Fibroblast of gingiva (primary cell): ENCODE data around the gene ELMO1.

Source experiments
- DNase-seq: peaks from one replicate; pipeline ENCODE4 v3.0.0-alpha.2; 2011; ENCODE audit warnings: low read depth

Gene ELMO1

DNA sequence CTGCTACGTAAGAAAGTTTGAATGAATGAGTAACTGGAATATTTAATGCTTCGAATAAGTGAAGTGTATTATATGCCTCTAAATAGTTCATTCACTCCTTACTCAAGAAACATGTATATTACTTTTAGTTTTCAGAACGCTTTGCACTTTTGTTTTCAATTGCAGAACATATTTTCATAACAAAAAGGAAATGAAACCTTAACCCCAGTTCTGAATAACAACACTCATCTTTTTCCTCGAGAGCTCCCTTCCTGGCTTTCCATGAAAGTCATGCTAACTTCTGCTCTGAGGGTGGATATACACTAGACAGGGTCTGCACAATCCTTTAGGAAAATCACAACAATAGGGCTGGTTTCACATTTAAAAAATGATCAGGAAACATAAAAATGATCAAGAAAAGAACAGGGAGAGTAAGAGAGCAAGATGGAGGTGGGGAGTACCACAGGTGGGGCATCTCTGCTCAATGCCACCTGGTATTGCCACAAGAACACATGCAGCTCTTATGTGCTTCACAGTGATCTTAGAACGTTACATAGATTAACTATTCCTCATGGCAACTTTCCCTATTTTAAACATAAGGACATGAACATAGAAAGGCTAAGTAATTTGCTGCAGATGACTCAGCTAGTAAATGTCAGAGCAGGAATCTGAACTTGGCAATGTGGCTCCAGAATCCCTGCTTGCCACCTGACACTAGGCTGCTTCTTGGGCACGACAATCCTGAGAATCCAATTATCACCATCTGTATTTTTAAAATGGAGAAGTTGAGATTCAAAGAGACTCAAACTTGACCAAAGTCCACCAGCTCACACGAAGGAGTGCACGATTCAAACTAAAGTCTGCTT is 504.9 kb downstream of the ELMO1 start:
- no peak for DNase-seq

DNA sequence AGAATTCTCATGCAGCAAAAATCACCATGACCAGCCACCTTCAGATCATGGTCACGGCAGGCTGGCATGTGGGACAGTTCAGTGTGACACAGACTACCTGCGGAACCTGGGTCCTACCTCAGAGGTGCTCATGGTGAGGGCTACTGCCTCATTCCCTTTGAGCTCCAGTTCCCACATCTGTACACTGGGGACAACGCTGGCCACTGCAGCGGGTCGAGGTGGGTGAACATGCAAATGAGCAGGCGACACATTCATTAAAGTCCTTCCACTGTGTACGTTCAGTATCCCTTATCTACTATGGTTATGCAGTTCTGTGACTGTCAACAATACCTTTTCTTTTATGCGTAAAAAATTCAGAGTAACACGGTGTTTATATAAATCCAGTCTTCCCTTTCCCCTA is 505.7 kb downstream of the ELMO1 start:
- no peak for DNase-seq

DNA sequence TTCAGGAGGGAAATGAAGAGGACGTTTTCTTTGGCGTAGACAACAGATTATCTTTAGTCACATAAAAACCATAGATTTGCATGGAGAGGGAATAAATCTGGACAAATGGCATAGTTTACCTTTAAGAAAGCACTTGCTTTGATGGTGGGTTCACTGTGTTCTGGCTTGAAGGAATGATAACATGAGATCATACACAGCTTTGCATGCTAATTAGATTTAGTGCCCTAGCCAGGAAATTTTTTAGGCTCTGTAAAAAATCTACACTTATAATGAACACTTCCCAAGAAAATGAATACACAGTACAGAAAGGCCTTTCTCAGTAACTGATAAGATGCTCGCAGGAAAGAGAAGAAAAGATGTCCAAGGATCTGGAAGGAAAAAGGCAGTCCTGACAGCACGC is 506.1 kb downstream of the ELMO1 start:
- DNase-seq: no peak

DNA sequence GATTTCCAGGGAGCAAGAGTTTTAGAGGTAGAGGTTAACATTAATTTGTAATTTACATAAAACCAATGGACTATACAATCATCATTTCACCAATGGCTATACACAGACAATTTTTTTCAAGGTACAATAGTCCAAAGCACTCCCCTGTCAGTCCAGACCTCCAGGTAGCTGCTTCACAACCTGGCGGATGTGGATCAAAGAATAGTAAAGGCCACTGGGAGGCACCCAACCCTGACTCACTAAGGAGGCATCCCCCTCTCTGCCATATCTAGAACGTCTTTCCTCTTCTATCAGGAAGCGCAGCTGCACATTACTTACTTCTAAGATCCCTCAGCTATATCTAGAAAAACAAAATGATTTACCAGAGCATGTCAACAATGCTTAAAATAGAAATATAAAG is 506.6 kb downstream of the ELMO1 start:
- DNase-seq: no peak

DNA sequence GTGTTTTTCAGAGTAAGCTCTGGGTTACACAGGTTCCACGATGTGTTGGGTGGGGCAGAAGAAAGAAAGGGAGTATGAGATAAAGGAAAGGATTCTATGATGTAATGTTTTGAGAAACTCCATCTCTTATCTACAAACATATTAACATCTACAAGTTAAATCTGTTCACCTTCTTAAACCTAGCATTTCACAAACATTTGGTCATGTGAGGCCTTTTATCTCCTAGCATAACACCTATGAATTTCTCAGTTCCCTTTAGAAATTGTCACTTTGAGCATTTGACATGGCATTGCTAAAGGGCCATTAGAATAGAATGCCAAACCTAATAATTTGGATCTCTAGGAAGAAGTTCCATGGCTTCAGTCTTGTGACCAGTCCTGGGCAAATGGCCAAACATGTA is 507.3 kb downstream of the ELMO1 start:
- no peak for DNase-seq

DNA sequence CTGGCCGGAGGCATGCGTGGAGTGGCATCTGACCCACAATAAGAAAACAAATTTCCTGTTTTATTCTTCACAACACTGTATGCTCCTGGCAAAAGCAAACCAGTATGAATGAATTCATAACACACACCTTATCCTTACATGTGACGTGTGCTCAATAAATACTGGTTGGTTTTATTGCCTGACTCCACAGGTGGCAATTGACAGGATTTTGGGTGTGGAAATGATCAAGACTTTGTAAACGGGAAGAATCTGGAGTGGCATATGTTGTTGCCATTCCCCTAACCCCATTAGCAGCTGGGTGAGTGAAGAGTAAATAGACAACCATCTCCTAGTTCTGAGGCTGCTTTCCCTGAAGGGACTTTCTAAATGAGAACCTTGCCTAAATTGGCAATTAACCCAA is 508.8 kb downstream of the ELMO1 start:
- no peak for DNase-seq

DNA sequence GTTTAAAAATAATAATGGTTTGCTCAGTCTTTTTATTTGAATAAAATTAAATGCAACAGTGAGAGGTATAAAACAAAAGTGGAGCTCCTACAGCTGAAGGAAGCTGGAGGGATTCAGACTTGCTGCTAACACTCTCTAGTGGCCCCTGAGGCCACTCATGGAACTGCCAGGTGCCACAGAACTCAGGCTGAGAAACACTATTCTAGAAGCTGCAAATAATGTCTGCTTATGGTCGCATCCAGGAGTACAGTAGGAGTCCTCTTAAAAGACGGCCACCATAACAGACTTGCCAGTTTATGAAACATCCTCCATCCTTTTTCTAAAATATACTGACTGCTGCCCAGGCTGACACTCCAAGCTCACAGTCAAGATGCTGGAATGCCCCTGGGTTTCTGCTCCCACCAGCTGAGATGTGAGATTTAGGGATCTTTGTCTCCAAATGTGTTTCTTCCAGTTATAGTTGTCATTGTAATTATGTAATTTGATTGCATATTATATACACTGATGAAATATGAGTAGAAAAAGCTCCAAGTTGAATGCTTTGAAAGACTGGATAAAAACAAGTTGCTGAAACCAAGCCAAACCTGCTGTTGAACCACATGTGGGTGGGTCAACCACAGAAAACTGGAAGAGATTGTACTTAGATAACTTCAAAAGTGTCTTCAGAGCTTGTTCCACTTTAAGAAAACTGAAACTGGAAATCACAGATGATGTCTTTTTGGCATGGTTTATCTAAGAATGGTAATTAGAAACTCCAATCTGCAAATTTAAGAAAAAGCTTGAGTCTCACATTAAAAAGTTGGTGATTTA is 510.7 kb downstream of the ELMO1 start:
- DNase-seq: no peak

DNA sequence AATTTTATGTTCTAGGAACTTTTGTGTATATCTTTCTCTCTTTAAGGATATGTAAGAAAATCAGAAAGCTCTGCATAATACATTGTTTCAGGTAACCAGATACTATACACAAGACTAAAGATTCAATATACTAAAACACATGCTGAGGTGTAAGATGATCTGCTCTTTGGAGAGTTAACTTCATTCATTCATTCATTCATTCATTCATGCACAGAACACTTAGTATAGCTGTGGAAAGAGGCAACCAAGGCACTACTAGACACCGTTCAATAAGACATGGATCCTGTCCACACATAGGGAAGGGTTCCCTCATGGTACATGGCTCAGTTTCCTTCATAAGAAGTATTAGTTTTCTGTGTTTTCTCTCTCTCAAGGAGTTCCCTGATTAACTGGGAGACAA is 516.8 kb downstream of the ELMO1 start:
- DNase-seq: no peak

DNA sequence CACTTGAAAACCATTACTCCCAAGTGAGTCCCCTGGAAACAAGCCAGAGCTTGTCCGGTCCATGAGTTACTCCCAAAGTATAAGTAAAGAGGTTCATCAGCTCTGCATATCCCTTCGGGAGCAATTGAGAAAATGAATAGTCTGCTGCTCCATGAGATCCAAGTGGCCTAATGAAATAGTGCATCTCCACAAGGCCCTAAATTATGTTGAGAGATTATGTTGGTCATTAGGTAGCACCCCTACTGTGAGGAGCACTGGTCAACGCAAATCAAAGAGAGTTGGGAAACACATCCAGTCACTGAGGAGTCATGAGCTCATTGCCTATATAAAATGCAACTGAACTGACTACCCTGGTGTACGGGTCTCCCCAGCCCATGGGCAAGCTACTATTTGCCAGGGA is 518.9 kb downstream of the ELMO1 start:
- no peak for DNase-seq

DNA sequence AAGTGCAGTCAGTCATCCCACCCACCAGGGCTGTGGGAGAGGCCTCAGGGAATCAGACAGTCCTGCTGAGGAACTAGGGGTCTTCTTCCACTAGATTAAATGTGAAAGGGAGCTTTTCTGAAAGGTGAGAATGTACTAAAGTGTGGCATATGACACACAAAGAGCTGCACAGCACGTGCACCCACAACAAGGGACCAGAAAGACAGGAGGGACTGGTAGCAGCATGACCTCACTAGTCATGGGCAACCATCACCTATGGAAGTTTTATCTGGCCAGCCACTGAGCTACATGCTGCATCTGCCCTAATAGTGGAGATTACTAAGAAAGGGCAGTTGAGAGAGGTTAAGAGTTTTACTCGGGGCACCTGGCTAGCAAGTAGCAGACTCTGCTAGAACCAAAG is 519.9 kb downstream of the ELMO1 start:
- no peak for DNase-seq

DNA sequence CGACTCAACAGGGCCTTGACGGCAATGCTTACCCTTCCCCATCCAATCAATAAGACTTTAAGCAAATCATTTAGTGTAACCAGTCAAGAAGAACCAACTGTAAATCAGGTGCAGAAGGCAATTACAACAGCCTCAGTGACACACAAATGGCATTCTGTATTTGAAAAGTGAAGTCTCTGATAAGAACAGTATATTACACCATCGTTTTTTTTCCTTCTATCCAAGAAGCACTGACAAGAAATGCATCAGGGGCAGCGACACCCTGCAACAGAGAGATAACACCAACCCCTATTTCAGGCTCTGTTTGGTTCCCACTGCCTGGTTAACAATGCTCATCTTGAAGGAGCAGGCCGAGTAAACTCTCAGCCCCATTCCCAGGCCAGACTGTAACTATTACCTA is 520.4 kb downstream of the ELMO1 start:
- DNase-seq: no peak

DNA sequence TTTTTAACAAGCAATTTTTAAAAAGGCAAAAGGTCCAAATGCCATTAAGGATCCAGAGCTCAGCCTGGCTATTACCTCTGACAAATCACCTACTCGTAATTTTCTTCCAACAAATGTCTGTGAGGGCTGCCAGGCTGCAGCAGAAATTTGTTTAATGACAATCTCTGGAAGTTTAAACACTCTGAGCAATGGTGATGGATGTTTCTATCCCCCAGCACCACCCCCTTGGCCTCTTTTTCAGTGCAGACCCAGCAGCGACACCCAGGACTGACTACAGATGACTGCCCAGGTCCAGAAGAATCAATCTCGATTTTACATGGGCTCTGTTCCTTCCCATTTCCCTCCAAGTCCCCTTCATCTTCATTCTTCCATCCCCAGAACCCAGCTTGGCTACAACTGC is 523.0 kb downstream of the ELMO1 start:
- DNase-seq: no peak

DNA sequence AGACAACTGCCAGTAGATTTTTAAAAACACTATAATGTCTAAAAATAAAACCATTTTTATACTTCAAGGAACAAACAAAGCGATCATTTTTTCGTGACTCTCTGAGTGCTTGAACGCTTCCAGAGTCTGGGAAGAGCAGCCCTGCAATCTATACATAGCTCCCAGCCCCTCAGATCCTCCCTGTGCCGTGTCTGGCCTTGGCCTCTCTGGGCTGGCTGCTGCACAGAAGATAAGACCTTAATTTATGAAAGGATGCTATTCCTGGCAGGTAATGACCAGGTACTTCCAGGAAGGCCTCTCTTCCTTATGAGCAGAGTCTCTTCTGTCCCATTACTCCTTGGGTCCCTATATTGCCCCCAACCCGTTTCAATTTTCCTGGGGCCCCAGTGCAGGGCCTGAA is 523.5 kb downstream of the ELMO1 start:
- DNase-seq: no peak

DNA sequence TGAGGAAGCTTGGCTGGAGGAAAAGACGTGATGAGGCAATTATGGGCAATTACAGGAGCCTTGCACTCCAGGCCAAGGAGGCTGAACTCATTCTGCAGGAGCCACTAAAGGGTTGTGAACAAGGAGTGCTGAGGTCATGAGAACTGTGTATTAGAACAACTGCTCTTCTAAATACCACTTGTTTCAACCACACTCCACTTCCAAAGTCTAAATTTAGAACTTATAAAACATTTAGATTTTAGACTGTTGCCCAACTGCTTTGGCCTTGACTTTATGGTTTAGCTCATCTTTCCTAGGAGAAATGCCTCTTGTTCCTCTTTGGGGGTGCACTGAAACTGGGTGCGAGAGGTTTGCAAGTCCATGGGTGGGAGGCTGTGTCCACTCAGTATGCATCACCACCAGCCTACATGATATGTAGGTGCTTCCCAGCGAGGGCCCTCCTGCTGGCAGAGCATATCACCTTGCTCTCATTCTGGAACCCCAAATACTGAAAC is 524.7 kb downstream of the ELMO1 start:
- DNase-seq: no peak

DNA sequence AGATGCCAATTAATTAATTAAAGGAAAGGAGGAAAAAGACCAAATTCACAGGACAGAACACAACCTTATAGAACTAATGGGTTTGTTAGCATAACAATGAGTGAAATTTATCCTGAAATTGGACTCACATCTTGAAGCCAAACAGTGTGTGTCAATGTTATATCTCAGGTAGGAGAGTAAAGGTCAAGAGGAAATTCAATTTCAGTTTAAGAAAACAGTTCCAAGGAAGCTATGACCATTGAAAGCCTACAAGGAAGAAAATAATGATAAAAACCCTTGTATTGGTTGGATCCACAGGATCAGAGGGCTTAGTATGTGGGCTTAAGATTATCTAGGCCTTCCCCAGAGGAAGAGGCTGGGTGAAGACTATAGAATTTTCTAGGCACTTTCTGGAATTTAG is 525.5 kb downstream of the ELMO1 start:
- no peak for DNase-seq

DNA sequence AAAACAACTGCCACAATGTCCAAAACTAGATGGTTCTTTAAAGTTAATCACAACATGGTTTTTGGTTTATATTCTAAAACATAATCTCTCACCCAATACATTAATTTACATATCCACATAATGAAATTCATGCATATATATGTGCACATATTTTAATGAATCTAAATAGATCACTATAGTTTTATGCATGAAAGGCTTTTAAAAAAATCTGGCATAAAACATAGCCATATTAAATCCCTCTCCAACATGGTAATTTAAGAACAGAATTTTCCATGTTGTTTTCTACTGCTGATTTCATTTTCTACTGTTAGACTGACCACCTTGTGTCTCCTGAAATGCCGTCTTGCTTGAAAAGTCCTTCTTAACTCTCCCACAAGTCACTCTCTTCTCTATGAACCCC is 528.2 kb downstream of the ELMO1 start:
- DNase-seq: no peak

DNA sequence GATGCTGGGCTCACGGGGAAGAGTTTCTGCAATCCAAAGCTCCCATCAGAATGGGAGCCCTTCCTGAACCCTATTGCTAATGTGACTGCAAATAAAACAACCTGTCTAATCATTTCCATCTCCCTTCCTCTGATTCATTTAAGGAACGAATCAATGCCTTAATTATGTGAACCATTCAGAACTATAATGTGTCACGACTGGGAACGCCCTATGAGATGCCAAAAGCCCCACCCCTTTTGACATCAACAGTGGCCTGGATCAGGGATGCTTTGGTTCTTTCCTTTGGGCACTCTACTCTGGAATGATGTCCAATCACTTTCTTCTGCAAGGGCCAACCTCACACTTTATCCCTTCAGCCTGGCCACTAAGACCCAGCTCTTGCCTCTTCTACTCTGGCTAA is 528.9 kb downstream of the ELMO1 start:
- DNase-seq: no peak

DNA sequence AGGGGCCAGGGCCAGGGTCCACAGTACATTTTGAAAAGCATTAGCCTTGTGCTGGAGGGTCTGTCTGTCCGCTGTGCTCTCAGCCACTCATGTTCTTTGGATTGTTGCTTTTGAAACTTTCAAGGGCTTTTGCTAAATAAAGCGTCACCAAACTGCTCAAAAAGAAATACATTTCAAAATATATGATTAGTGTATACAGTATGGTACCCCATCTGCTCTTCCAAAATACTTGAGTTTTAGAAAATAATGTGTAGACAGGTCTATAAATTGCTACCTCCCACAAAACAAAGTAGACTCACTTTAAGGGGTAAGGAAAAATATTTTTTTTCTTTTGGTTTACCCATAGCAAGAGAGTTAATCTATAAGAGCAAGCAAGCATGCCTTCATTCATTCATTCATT is 530.1 kb downstream of the ELMO1 start:
- no peak for DNase-seq

DNA sequence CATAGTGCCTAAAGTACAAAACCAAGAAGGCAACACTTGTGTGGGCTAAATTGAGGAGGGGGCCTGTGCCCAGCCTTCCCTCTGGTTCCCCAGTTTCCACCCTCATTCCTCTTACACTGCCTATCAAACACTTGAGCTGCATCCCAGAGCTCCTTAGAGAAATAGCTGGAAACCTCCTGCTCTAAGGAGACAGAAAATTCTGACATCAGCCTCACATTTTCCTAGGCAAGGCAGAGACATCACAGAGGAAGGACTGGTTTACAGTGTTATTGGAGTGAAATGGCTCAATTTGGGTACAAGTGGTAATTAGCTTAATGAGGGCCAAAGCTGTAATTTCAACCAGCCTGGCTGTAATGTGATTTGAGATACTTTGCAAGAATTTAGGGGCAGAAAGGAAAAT is 532.0 kb downstream of the ELMO1 start:
- no peak for DNase-seq

DNA sequence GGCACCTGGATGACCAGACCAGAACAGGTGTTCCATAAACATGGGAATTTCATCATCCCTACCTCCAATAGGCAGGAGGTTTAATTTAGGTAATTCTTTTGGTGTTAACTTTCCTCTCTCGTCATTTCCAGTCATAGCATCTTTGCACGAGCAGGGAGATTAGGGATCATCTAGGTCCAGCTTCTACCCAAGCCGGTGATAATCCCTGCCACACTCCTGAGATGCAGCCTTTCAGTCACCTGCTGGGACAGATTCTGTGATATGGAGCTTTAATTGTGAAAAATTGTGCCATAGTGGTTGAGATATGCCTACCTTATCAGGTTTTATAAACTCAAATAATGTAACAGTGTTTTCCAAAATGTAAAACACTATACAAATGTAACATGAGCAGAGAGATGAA is 532.5 kb downstream of the ELMO1 start:
- DNase-seq: no peak

DNA sequence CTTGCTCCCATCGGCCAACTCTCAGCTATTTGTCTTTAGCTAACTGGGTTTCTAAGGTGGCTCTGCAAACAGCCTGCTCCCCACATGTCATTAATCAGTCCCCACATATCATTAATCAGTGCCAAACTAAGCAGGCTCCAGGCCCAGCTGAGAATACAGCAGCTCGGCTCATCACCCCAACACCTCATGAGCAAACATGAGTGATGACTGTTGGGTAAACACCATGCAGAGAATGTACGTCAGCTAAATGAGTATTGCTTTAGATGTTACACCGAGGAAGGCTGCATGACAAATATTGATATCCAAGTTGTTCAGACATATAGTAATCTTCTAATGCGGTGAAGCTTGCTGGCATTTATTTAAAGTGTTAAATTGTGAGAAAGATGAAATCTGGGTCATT is 536.9 kb downstream of the ELMO1 start:
- DNase-seq: no peak

DNA sequence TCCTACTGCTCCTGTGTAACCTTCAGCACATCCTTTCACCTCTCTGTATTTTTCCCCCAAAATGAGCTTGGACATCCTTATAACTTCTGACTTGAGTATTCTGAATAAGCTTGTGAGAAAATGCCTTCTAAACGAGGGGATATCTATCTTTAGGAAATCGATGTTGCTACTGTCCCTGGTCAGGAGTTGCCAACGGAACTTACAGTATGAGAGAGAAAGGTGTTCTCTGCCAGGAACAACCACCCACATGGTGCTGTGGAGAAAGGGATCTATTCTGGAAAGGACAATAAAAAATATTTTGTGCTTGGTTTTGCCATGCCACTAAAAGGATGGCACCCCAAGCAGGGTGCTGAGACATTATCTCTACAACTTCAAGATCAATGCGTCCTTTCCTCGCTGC is 537.8 kb downstream of the ELMO1 start:
- DNase-seq: no peak

DNA sequence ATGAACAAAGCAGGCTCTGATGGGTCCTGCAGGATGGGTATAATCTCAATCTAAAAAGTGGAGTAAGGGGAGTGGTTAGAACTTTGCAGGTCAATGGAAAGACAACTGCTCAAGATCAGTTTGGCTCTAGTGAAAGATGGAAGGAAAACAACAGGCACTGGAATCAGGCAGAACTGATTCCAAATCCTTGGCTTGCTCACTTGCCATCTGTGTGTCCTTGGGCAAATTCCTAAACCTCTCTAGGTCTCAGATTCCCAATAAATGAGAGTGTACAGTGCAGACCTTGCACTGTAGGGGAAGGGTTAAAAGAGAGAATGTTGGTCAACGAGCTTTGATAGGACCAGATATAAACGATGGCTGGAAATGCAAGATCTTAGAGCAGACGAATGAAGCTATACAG is 538.3 kb downstream of the ELMO1 start:
- no peak for DNase-seq
